ENCODE measurements around the gene TBRG1. TPM values are rescaled to one million over a fixed set of nuclear protein-coding genes. Genes with fewer than 3 reads are reported as not detected.

Gene TBRG1
- total RNA-seq, 4 donors from 2014 or later = 34.5 to 40.5 (median 37.6) TPM

- TF ChIP-seq CTCF (IDR thresholded peaks at IDR 0.05; ENCODE audit: low read depth) = no peak
Measured at GRCh38 chr11:124662106-124662505, 39.4 kb downstream of the TBRG1 start.

- TF ChIP-seq CTCF (IDR thresholded peaks at IDR 0.05; ENCODE audit: low read depth) = no peak
Measured at GRCh38 chr11:124663861-124664260, 41.2 kb downstream of the TBRG1 start.

GRCh38 chr11:124667601-124668000 is 44.9 kb downstream of the TBRG1 start:
- no peak for TF ChIP-seq CTCF (IDR thresholded peaks at IDR 0.05; ENCODE audit: low read depth)

GRCh38 chr11:124669193-124669592 is 46.5 kb downstream of the TBRG1 start:
- no peak for TF ChIP-seq CTCF (IDR thresholded peaks at IDR 0.05; ENCODE audit: low read depth)

- no peak for TF ChIP-seq CTCF (IDR thresholded peaks at IDR 0.05; ENCODE audit: low read depth)
Measured at GRCh38 chr11:124670732-124671131, 48.1 kb downstream of the TBRG1 start.

GRCh38 chr11:124672536-124673215 is 50.0 kb downstream of the TBRG1 start:
- no peak for TF ChIP-seq CTCF (IDR thresholded peaks at IDR 0.05; ENCODE audit: low read depth)

GRCh38 chr11:124673333-124674167 is 50.9 kb downstream of the TBRG1 start, which contains the start of the genes SIAE and SPA17:
TSS of gene SIAE (minus strand) at chr11:124673739. CDS start at chr11:124673708, 31 bp downstream.
TSS of gene SPA17 (plus strand) at chr11:124673904. CDS start at chr11:124675265, 1,361 bp downstream.
- TF ChIP-seq CTCF (IDR thresholded peaks at IDR 0.05; ENCODE audit: low read depth) = no peak

Measured in subcutaneous adipose tissue (tissue), 4 donors.